WTC11 (cell line): ENCODE results near the gene KRT20.

Source experiments
- NR1H2 ChIP-seq: sonication (generic); formaldehyde crosslinking; IDR thresholded peaks from 2 replicates; pipeline ENCODE4 v1.9.0; 2021; ENCODE audit warnings: mild to moderate bottlenecking, moderate library complexity, missing genetic modification reagents
- SOX15 ChIP-seq: fragments of 250-450 bp; sonication (Bioruptor Pico); IDR thresholded peaks from 2 replicates; pipeline ENCODE4 v1.9.0; 2021; ENCODE audit warnings: mild to moderate bottlenecking
- SP1 ChIP-seq: sonication (generic); formaldehyde crosslinking; conservative IDR thresholded peaks from 2 replicates; pipeline ENCODE4 v1.8.1; 2022; ENCODE audit warnings: missing genetic modification reagents
- ZBTB21 ChIP-seq: sonication (generic); formaldehyde crosslinking; IDR thresholded peaks from 2 replicates; pipeline ENCODE4 v1.8.1; 2023; ENCODE audit warnings: mild to moderate bottlenecking, missing genetic modification reagents, borderline replicate concordance
- ZNF423 ChIP-seq: fragments of 250-450 bp; sonication (Bioruptor Pico); IDR thresholded peaks from 2 replicates; pipeline ENCODE4 v2.1.2; 2022; ENCODE audit warnings: mild to moderate bottlenecking, moderate library complexity
- TF ChIP-seq, protein P1 (sequence below): fragments of 200-600 bp; IDR thresholded peaks from 2 replicates; pipeline ENCODE4 v1.8.0; 2022; ENCODE audit warnings: antibody characterized with exemption
- TF ChIP-seq, protein P2 (sequence below): sonication (generic); formaldehyde crosslinking; IDR thresholded peaks from 2 replicates; pipeline ENCODE4 v1.8.1; 2023; ENCODE audit warnings: mild to moderate bottlenecking, missing genetic modification reagents

DNA sequence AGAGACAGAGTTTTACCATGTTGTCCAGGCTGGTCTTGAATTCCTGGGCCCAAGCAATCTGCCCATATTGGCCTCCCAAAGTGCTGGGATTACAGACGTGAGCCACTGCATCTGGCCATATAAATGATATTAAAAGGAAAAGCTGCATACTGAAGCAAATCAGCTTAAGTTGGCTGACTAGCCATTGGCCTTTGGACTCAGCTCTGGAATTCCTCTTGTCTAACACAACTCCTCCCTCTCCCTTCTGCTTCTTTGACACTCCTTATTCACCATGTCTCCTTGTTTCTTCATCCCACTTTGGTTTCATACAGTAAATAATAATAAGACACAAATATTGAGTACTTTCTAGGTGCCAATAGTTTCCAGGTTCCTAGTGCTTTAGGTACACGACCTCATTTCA, 25.5 kb downstream of the KRT20 start:
- no peak for TF ChIP-seq ZBTB21 (CRISPR knock-in tag)
- TF ChIP-seq SOX15: no peak
- TF ChIP-seq, protein P1, sequence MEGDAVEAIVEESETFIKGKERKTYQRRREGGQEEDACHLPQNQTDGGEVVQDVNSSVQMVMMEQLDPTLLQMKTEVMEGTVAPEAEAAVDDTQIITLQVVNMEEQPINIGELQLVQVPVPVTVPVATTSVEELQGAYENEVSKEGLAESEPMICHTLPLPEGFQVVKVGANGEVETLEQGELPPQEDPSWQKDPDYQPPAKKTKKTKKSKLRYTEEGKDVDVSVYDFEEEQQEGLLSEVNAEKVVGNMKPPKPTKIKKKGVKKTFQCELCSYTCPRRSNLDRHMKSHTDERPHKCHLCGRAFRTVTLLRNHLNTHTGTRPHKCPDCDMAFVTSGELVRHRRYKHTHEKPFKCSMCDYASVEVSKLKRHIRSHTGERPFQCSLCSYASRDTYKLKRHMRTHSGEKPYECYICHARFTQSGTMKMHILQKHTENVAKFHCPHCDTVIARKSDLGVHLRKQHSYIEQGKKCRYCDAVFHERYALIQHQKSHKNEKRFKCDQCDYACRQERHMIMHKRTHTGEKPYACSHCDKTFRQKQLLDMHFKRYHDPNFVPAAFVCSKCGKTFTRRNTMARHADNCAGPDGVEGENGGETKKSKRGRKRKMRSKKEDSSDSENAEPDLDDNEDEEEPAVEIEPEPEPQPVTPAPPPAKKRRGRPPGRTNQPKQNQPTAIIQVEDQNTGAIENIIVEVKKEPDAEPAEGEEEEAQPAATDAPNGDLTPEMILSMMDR: no peak
- no peak for TF ChIP-seq ZNF423 (CRISPR knock-in tag)
- no peak for TF ChIP-seq SP1 (CRISPR knock-in tag)
- no peak for TF ChIP-seq NR1H2 (CRISPR knock-in tag)
- TF ChIP-seq, protein P2, sequence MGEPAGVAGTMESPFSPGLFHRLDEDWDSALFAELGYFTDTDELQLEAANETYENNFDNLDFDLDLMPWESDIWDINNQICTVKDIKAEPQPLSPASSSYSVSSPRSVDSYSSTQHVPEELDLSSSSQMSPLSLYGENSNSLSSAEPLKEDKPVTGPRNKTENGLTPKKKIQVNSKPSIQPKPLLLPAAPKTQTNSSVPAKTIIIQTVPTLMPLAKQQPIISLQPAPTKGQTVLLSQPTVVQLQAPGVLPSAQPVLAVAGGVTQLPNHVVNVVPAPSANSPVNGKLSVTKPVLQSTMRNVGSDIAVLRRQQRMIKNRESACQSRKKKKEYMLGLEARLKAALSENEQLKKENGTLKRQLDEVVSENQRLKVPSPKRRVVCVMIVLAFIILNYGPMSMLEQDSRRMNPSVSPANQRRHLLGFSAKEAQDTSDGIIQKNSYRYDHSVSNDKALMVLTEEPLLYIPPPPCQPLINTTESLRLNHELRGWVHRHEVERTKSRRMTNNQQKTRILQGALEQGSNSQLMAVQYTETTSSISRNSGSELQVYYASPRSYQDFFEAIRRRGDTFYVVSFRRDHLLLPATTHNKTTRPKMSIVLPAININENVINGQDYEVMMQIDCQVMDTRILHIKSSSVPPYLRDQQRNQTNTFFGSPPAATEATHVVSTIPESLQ (CRISPR knock-in tag): no peak
